RPMI8226 (cell line): ENCODE measurements around the gene PI16.
"Not testable (repeated sequence)": the region's sequence is repeated elsewhere in the genome, so short reads cannot be mapped to it uniquely, and the experiment has no call there.

Experiments used
- DNase-seq: peaks from one replicate; pipeline ENCODE4 v3.0.0-alpha.2; 2015

PI16 gene

DNA sequence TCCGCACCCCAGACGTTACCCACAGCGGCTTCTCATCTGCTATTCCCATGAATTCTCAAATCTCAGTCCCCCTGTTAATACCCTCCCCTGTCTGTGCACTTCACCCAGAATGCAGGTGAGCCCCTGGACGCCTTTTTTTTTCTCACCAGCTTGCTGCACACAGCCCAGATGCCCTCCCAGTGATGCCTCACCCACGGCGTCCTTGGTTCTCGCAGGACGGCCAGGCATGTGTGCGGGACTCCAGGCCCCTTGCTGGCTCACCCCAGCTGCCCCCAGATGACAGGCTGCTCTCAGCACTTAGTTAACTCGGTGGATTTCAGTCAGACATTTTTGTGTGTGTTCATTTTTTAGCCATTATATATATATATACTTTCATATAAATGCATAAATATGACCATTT, 25.4 kb upstream of the PI16 start:
- DNase-seq = no peak

DNA sequence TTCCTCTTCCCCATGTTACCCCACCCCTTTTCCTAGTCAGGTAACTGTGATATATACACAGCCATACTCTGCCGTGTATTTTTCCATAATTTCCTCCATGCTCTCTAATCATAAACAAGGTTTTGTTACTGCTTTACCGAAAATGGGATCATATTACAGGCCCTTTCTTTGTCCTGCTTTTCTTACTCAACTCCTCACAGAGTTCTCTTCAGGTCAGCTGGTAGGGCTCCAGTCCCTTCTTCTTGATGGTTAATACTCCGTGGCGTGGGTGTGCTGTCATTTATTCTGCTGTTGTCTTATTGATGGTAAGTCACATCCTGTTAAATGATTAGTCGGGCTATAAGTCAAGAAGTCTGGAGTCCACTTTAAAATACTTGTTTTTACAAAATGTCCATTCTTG, 24.9 kb upstream of the PI16 start:
- DNase-seq = no peak

DNA sequence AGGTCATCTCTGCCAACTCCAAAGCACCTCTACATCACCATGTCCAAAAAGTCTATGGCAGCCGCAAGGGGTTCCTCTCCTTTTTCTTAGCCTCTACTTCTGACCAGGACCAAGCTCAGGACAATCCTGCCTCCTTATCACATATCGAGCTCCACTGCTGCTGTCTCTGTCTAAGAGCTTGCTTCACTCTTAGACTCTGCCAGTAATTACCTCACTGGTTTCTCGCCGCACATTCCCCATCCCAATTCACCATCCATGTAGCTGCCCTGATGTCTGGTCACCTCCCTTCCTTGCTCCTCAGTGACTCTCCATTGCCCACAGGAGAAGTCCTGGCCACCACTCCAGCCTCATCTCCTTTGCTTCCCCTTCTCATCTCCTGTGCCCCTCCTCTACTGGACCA, 24.1 kb upstream of the PI16 start:
- DNase-seq = no peak

DNA sequence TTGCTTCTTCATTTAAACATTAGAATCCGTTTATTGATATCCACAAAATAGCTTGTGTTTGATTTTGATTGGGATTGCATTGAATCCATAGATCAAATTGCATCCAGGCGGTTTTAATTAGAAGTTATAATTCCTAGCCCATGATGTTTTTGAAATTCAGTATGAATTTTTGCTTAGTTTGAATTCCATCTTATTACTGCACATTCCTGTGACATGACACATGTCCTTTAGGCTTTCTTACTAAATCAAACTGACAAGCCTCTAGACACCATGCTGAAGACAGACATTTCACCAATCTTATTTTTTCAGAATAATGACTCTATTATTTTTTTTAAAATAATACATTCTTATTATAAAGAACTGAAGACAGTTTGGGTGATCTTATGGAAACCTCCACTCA, 21.4 kb upstream of the PI16 start:
- DNase-seq = no peak

- DNase-seq = no peak
Observed at GRCh38 chr6:36933519-36933918, 21.0 kb upstream of the PI16 start.

- no peak for DNase-seq
Observed at GRCh38 chr6:36934901-36935300, 19.6 kb upstream of the PI16 start.

GRCh38 chr6:36936824-36937223, 17.7 kb upstream of the PI16 start:
- no peak for DNase-seq

DNA sequence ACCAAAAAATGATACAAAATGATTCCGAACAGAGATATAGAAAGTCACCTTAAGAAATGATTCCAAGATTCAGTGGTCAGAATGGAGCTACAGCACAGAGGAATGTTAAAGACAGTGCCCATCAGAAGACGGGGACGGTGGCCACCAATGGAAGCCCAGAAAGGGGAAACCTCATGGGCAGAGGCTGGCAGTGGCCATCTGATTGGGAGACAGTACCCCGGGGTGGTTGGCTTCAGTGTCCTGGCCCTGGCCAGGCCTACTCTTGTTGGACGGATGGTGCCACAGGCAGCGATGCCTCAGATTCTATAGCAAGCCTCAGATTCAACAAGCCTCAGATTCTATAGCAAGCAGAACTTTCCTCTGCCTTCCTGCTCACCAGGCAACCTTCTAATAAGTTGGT, 16.6 kb upstream of the PI16 start:
- DNase-seq = no peak

- no peak for DNase-seq
Observed at GRCh38 chr6:36938536-36938935, 16.0 kb upstream of the PI16 start.

DNA sequence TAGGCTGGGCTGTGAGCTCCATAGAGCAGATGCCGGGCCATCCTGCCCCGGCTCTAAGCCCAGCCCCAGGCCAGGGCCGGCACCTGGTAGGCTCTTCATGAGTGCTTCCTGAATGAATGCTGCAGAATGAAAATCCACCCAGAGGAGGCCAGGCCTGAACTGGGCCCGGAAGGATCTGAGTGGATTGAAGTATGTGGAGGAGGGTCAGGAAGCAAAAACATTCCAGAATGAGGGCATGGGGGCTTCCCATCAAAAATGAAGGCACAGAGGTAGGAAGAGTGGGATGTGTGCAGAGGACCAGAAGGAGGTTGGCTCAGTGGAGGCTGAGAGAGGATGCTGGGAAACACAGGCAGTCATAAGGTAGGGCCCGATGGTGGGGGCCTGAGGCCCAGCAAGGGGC, 15.5 kb upstream of the PI16 start:
- DNase-seq = not testable (repeated sequence)

GRCh38 chr6:36940027-36940426, 14.5 kb upstream of the PI16 start:
- DNase-seq = no peak

- not testable (repeated sequence) for DNase-seq
Observed at GRCh38 chr6:36941561-36941960, 13.0 kb upstream of the PI16 start.

DNA sequence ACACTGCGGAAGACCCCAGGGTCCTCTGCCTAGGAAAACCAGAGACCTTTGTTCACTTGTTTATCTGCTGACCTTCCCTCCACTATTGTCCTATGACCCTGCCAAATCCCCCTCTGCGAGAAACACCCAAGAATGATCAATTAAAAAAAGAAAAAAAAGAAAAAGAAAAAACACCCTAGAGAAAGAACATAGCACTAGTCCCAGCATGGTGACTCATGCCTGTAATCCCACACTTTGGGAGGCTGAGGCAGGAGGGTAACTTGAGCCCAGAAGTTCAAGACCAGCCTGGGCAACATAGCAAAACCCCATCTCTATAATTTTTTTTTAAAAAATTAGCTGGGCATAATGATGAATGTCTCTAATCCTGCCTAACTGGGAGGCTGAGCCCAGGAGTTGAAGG, 12.2 kb upstream of the PI16 start:
- DNase-seq = not testable (repeated sequence)

DNA sequence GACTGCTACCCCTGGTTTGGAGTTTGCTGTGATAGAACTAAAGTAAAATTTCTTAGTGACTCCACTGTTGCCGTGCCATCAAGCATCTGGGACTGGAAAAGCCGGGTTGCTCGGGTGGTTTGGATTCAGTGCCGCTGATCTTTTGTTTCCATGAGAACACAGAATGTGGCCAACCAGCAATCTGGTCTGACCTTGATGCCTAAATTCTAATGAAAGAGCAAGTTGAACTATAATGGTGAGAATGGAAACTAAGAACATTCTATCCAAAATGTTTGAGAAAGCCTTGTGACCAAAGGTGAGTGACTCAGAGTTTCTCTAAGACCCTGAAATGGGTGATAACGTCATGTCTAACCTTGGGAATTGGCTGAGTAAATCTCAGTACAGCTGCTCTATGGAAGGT, 9.9 kb upstream of the PI16 start:
- no peak for DNase-seq

GRCh38 chr6:36945301-36945700, 9.2 kb upstream of the PI16 start:
- no peak for DNase-seq

DNA sequence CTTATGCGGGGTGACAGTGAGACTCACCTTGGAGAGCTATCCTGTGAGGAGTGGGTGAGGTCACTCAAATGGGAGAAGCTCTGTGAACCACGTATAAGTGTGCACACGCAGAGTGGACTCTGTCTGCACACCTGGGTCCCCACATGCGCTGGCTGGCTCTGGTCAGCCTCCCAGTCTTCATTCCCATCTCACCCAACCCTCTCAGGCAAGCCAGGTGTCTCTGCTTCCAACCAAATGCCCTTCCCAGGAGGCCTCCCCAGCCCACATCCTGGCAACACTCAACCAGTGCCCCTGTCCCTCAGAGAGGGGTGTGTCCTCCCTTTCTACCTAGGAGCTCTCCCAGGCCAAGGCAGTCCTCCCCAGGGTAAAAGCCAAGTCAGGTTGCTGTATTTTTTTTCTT, 8.0 kb upstream of the PI16 start:
- DNase-seq = no peak

GRCh38 chr6:36947570-36948351, 6.8 kb upstream of the PI16 start:
- DNase-seq = no peak

GRCh38 chr6:36949076-36949475, 5.5 kb upstream of the PI16 start:
- not testable (repeated sequence) for DNase-seq

GRCh38 chr6:36949636-36950035, 4.9 kb upstream of the PI16 start:
- no peak for DNase-seq

DNA sequence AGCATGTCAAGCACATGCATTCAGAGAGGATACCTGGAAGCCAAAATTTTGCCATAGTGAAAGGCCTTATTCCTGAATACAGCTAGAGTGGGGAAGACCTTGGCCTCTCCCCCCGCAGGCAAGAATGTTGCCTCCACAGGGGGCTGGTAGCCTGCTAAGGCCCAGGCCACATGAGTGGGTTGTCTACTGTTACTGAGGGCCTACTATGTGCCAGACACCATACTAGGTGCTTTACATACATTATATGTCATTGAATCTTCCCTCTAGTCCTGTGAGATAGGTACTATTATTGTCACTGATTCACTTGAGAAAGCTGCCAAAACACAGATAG, 642 bp upstream of the PI16 start:
- no peak for DNase-seq

GRCh38 chr6:36955136-36955535, 598 bp downstream of the PI16 start:
- DNase-seq = no peak

DNA sequence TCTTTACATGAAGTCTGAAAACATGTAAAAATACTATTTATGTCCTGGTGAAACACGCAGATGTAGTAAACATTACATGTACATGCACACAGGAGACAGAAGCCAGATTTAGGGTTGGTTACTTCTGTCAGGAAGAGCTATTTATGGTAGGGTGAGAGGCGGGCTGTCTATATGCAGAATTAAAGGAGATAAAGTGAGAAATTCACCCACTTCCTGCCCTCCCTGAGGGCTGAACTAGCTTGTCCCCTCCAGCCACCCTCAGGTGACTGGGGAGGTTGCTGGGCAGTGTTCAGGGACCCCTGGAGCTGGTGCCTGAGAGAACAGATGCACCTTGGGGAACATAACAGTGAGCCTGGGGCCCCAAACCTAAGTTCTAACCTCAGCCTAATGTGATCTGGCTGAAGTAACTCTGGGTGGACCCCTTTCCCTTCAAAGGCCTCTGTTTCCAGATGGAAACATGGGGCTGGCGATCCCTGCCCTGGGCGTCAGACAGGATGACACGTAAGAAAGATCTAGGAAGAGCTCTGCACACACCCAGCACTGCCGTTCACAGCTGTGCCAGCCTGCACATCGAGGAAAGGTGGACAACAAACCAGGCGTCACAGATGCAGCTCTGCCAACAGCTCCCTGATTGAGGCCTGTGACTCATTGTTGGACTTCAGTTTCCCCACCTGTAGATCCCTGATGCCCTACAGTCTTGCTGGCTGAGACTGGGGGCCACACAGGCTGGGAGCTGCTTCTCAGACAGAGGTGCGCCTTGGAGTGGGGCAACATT, 1.3 kb downstream of the PI16 start:
- DNase-seq = no peak

DNA sequence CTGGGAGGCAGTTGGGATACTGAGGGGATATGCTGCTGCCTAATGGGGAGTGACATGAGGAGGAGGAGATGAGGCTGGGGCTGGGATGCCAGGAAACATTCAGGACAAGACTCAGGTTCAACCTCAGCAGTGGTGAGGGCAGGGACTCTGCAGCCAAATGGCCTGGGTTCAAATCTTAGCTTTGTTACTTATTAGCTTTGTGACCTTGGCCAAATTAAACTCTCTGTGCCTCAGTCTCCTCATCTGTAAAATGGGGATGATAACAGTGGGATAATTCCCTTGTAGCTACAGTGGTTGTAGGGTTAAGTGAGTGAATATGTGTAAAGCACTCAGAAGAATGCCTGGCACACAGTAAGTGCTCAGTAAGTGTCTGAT, 1.9 kb downstream of the PI16 start:
- DNase-seq = no peak

DNA sequence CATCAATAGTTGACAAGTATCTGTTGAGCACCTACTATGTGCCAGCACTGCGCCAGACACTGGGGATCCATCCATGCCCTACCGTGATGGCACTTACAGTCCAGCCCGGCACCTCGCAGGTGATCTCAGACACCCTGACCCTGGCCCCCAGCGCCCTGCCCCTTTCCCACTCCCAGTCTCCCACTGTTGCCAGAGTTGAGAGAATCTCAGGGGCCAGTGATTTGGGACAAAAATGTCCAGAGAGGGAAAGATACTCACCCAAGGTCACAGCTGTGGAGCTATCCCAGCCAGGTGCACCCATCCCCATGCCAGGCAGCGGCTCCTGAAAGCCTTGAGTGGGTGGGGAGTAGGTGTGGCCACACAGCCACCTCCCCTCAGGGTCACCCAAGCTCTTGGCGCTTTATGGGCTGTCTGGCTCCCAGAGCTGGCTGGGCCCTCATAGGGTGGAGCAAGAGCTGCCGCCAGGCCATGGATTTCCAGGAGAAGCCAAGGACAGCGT, 3.3 kb downstream of the PI16 start:
- no peak for DNase-seq
